ENCODE data around the gene TAS2R46. TPM values are rescaled to one million over a fixed set of nuclear protein-coding genes. Genes with fewer than 3 reads are reported as not detected.

TAS2R46 gene
- total and polyA plus RNA-seq, 2 experiments from 2014 or later: 0.45 to 5.0 TPM

- no peak for DNase-seq (ENCODE audit: low spot score)
- no peak for ATAC-seq
These were observed 5.4 kb upstream of the TAS2R46 start for GRCh38 chr12:11067514-11067913.

More at GRCh38 chr12:11067514-11067913, 5.4 kb upstream of the TAS2R46 start:
- Mint-ChIP-seq H3K27ac (no peak overlapping the region), H3K9me3 (no peaks in the 10 kb centered on the region; the same call in 2 of the 3 replicates), H3K36me3 (ENCODE audit: low read depth) (0 out of 3 replicates have a peak, but pooled peaks cover 3% of the 10 kb centered on the region), H3K27me3 (ENCODE audit: insufficient read depth, low read depth, poor library complexity) (peaks cover 1% of the 10 kb centered on the region), H3K4me1 (peaks cover 14% of the 10 kb centered on the region; the same call in 2 of the 3 replicates), H3K4me3 (no peak overlapping the region)
- Histone ChIP-seq H3K79me2 (replicated peaks; ENCODE audit: insufficient read depth) (peaks cover 7% of the 10 kb centered on the region; the same call in 1 of the 2 replicates), H3K4me2 (no peak overlapping the region), H3K27ac (ENCODE audit: low read depth) (no peak overlapping the region), H3K27me3 (ENCODE audit: insufficient read depth) (no peaks in the 10 kb centered on the region), H3K9me2 (ENCODE audit: insufficient read depth) (no peaks in the 10 kb centered on the region), H4K20me1 (replicated peaks; ENCODE audit: insufficient read depth) (peaks cover 8% of the 10 kb centered on the region), H3K4me3 (no peak overlapping the region), H3K4me1 (ENCODE audit: insufficient read depth) (no peaks in the 10 kb centered on the region), H3K36me3 (ENCODE audit: insufficient read depth) (no peaks in the 10 kb centered on the region), H3F3A (replicated peaks; ENCODE audit: low read depth) (no peaks in the 10 kb centered on the region), H2AFZ (no peak overlapping the region)
- TF ChIP-seq ZNF462 (CRISPR knock-in tag; IDR thresholded peaks at IDR 0.05) (no peak), ZNF114 (CRISPR knock-in tag; IDR thresholded peaks at IDR 0.05) (no peak), STAT1 (IDR thresholded peaks at IDR 0.05; ENCODE audit: unreplicated experiment) (no peak), ZNF331 (CRISPR knock-in tag; IDR thresholded peaks at IDR 0.05; ENCODE audit: low read depth) (no peak), EZH2phosphoT487 (IDR thresholded peaks at IDR 0.05; ENCODE audit: unreplicated experiment) (no peak), POLR2AphosphoS5 (IDR thresholded peaks at IDR 0.05; ENCODE audit: low read depth) (no peak), REST (IDR thresholded peaks at IDR 0.05; ENCODE audit: unreplicated experiment) (no peak), CREB1 (CRISPR knock-in tag; IDR thresholded peaks at IDR 0.05; ENCODE audit: low read depth) (no peak), ETS1 (IDR thresholded peaks at IDR 0.05) (no peak), JUNB (IDR thresholded peaks at IDR 0.05; ENCODE audit: unreplicated experiment) (no peak), EZH2 (IDR thresholded peaks at IDR 0.05; ENCODE audit: low read depth, unreplicated experiment) (no peak), NANOG (IDR thresholded peaks at IDR 0.05; ENCODE audit: borderline replicate concordance) (no peak)
- TF ChIP-seq, protein P1, sequence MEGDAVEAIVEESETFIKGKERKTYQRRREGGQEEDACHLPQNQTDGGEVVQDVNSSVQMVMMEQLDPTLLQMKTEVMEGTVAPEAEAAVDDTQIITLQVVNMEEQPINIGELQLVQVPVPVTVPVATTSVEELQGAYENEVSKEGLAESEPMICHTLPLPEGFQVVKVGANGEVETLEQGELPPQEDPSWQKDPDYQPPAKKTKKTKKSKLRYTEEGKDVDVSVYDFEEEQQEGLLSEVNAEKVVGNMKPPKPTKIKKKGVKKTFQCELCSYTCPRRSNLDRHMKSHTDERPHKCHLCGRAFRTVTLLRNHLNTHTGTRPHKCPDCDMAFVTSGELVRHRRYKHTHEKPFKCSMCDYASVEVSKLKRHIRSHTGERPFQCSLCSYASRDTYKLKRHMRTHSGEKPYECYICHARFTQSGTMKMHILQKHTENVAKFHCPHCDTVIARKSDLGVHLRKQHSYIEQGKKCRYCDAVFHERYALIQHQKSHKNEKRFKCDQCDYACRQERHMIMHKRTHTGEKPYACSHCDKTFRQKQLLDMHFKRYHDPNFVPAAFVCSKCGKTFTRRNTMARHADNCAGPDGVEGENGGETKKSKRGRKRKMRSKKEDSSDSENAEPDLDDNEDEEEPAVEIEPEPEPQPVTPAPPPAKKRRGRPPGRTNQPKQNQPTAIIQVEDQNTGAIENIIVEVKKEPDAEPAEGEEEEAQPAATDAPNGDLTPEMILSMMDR (conservative IDR thresholded peaks at IDR 0.05; ENCODE audit: low read depth in 2 of 2): no peak
